GM19468 (cell line): ENCODE data around the gene ETV4.
A peak's percentile ranks its signal among the peaks of the same experiment; 100 is the strongest.
"Not testable (repeated sequence)": the region's sequence is repeated elsewhere in the genome, so short reads cannot be mapped to it uniquely, and the experiment has no call there.

Experiments
- ATAC-seq: cut with Tn5 transposase; IDR thresholded peaks from one replicate; pipeline ENCODE4 v1.9.1; 2021; ENCODE audit warnings: mild to moderate bottlenecking, moderate library complexity, moderate number of reproducible peaks; ENCODE audit not compliant: unreplicated experiment; ENCODE audit errors: extremely low read depth

ETV4 gene

DNA sequence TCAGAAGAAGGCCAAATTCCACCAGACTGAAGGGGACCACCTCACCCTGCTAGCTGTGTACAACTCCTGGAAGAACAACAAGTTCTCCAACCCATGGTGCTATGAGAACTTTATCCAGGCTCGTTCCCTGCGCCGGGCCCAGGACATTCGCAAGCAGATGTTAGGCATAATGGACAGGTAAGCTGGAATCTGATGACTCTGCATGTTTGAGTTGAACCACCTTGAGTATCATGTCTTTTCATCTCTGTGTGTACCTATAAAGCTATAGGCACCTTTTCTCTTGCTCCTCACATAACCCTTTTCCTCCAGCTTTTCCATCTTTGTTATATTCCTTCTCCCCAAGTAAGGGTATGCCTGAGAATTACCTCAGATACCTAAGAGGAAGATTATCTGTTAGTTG lies 24.8 kb downstream of the ETV4 start:
- ATAC-seq = no peak

DNA sequence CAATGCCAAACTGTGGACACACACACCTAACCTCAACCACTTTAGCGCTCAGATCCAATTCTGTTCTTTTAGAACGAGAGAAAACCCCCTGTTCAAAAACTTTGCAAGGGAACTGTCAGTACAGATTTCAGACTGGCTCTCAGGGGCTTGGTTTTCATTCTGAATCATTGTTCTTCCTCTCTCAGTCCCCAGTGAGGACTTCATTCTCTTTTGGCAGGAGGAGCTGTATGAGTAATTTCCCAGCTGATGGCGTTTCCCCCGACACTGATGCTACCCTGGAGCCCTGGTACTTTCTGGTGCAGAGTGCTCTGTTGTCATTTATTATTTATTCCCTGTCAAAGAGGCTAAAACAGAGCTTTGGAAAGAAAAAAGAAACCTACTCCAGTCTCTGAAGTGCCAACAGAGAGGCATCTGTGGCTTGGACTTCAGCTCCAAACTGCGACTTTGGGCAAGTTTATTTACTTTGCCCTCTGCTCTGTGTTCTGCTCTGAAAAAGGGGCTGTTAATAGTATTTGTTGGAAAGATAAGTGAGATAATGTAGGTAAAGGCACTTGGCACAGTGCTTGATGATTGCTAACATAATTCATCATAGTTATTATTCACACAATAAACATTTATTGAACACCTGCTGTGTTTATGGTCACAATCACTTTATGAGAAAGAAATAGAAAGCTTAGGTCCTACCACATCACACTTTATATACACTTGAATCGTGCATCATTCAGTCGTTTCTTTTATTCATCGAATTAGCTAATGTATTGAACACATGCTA lies 28.3 kb downstream of the ETV4 start:
- no peak for ATAC-seq

- no peak for ATAC-seq
Observed at GRCh38 chr17:43517161-43517560, 29.0 kb downstream of the ETV4 start.

GRCh38 chr17:43515656-43516055 lies 30.5 kb downstream of the ETV4 start:
- no peak for ATAC-seq

- ATAC-seq = not testable (repeated sequence)
Observed at GRCh38 chr17:43511199-43511598, 34.9 kb downstream of the ETV4 start.

GRCh38 chr17:43509440-43509839 lies 36.7 kb downstream of the ETV4 start:
- not testable (repeated sequence) for ATAC-seq

- no peak for ATAC-seq
Observed at GRCh38 chr17:43490621-43491020, 55.5 kb downstream of the ETV4 start.

GRCh38 chr17:43483674-43484551 lies 62.2 kb downstream of the ETV4 start, which contains the start of gene DHX8:
TSS of gene DHX8 (plus strand) at chr17:43483975. CDS start at chr17:43484038, 63 bp downstream.
- peak; percentile 87 for ATAC-seq

DNA sequence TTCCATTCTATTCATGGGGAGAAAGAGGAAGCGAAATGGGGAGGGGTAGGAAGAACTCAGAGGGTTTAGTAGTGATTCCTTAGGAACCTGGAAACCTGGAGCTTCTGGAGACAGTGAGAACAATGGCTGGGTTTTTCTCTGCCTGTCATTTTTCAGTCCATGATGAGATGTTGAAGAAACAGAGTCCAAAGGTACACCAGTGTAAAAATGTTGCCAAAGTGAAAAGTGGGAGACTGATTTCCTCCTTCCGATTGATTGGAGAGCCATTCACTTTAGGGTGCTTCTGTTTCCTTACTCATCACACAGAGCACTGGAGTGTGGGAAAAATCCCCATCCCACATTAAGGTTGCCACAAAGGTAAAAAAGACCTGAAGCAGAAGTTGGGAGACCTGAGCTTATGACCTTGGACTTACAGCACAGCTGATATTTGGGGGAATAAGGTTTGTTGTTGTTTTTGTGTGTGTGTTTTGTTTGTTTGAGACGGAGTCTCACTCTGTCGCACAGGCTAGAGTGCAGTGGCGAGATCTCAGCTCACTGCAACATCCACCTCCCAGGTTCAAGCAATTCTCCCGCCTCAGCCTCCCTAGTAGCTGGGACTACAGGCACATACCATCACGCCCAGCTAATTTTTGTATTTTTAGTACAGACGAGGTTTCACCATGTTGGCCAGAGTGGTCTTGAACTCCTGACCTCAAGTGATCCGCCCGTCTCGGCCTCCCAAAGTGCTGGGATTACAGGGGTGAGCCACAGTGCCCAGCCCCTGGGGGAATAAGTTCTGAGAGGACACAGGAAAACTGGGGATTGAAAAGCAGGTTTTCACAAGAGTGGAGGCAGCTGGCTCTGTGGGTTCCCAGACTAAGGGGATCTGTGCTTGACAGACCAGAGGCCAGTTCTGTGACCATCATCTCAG lies 63.8 kb downstream of the ETV4 start:
- ATAC-seq = no peak

- no peak for ATAC-seq
Observed at GRCh38 chr17:43479948-43480347, 66.2 kb downstream of the ETV4 start.
